Measurements from ENCODE around the gene PDZRN3. TPM values are rescaled to one million over a fixed set of nuclear protein-coding genes. Genes with fewer than 3 reads are reported as not detected.

Gene PDZRN3
- total and polyA plus RNA-seq, 4 donors, result 0.69 to 1.8 (median 0.92) TPM

GRCh38 chr3:73550032-73550431 lies 74.7 kb downstream of the PDZRN3 start:
- no peak for TF ChIP-seq MAX (IDR thresholded peaks at IDR 0.05)
- TF ChIP-seq FOXA1 (IDR thresholded peaks at IDR 0.05), result no peak
- TF ChIP-seq EGR1 (IDR thresholded peaks at IDR 0.05; ENCODE audit: low read depth in 2 of 2), result no peak
- no peak for TF ChIP-seq TAF1 (conservative IDR thresholded peaks at IDR 0.05)
- no peak for DNase-seq (ENCODE audit: low spot score)
- H3K27ac ChIP-seq (ENCODE audit: low read depth in 1 of 2, low read length in 2 of 2), result no peak overlapping the region
- no peak overlapping the region for H3K4me3 ChIP-seq (ENCODE audit: low read depth in 1 of 3, low read length in 3 of 3)
- H3K9ac ChIP-seq (ENCODE audit: low read depth in 1 of 2, low read length in 2 of 2), result no peak overlapping the region
- no peaks in the 10 kb centered on the region for H3K36me3 ChIP-seq (ENCODE audit: control insufficient read depth in 4 of 4, insufficient read depth in 3 of 4, low read depth in 1 of 4, low read length in 3 of 4)
- WGBS, result 85% methylated on average over 7 of the region's 7 CpGs
- no peaks in the 10 kb centered on the region for H3K9me3 ChIP-seq (ENCODE audit: control insufficient read depth in 4 of 4, low read length in 3 of 4)
- no peaks in the 10 kb centered on the region for H3K4me1 ChIP-seq (ENCODE audit: control insufficient read depth in 4 of 4, insufficient read depth in 4 of 4, low read length in 3 of 4)
- no peaks in the 10 kb centered on the region for H3K27me3 ChIP-seq (ENCODE audit: control insufficient read depth in 4 of 4, insufficient read depth in 4 of 4, low read length in 3 of 4)

GRCh38 chr3:73549051-73549600 lies 75.6 kb downstream of the PDZRN3 start:
- H3K9me3 ChIP-seq (ENCODE audit: control insufficient read depth in 4 of 4, low read length in 3 of 4), result no peaks in the 10 kb centered on the region
- H3K27ac ChIP-seq (ENCODE audit: low read depth in 1 of 2, low read length in 2 of 2), result no peak overlapping the region
- no peak overlapping the region for H3K4me3 ChIP-seq (ENCODE audit: low read depth in 1 of 3, low read length in 3 of 3)
- DNase-seq (ENCODE audit: low spot score), result no peak
- TF ChIP-seq JUND (IDR thresholded peaks at IDR 0.05) (no peak), RAD21 (IDR thresholded peaks at IDR 0.05) (no peak), EGR1 (IDR thresholded peaks at IDR 0.05; ENCODE audit: low read depth in 2 of 2) (no peak), FOXA2 (IDR thresholded peaks at IDR 0.05) (no peak), REST (IDR thresholded peaks at IDR 0.05) (no peak), SP1 (IDR thresholded peaks at IDR 0.05) (no peak), CTCF (IDR thresholded peaks at IDR 0.05; ENCODE audit: low read depth, low read length, missing input control) (no peak), HNF4G (IDR thresholded peaks at IDR 0.05) (no peak), ATF3 (IDR thresholded peaks at IDR 0.05) (no peak), NR2F2 (IDR thresholded peaks at IDR 0.05) (no peak), ZBTB33 (IDR thresholded peaks at IDR 0.05) (no peak), GABPA (IDR thresholded peaks at IDR 0.05 in 1 of 2, conservative IDR thresholded peaks at IDR 0.05 in 1 of 2) (no peak), MAX (IDR thresholded peaks at IDR 0.05) (no peak), YY1 (IDR thresholded peaks at IDR 0.05) (no peak), HNF4A (conservative IDR thresholded peaks at IDR 0.05) (no peak), FOXA1 (IDR thresholded peaks at IDR 0.05) (no peak), RXRA (IDR thresholded peaks at IDR 0.05) (no peak), TAF1 (conservative IDR thresholded peaks at IDR 0.05) (no peak)
- H3K9ac ChIP-seq (ENCODE audit: low read depth in 1 of 2, low read length in 2 of 2), result no peak overlapping the region
- H3K36me3 ChIP-seq (ENCODE audit: control insufficient read depth in 4 of 4, insufficient read depth in 3 of 4, low read depth in 1 of 4, low read length in 3 of 4), result no peaks in the 10 kb centered on the region
- no peaks in the 10 kb centered on the region for H3K27me3 ChIP-seq (ENCODE audit: control insufficient read depth in 4 of 4, insufficient read depth in 4 of 4, low read length in 3 of 4)
- no peaks in the 10 kb centered on the region for H3K4me1 ChIP-seq (ENCODE audit: control insufficient read depth in 4 of 4, insufficient read depth in 4 of 4, low read length in 3 of 4)
- WGBS, result 88% methylated on average over 9 of the region's 9 CpGs
